ENCODE data around the gene ADCK1.
A peak's percentile ranks its signal among the peaks of the same experiment; 100 is the strongest.

ADCK1 gene

DNA sequence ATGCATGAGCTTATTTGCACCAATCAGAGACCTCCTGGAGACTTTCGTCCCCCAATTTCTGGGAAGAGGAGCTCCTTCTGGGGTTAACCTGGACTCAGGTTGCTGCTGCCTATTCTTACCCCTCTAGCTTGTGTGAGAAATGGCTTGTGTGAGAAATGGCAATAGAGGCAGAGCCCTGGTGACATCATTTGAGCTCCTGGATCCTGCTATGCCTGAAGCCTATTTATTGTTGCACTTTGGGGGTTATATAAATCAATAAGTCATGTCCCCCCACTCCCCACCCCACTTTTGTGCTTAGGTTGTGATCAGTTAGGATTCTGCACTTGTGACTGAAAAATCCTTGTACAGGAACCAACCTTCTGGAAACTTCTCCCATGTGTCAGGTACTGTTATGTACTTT lies 167.2 kb downstream of the ADCK1 start:
- no peak for DNase-seq (ENCODE audit: extremely low read depth, low read depth)
- H3K4me3 ChIP-seq (replicated peaks; ENCODE audit: low read depth, low read length), result no peak overlapping the region
- TF ChIP-seq, protein P1, sequence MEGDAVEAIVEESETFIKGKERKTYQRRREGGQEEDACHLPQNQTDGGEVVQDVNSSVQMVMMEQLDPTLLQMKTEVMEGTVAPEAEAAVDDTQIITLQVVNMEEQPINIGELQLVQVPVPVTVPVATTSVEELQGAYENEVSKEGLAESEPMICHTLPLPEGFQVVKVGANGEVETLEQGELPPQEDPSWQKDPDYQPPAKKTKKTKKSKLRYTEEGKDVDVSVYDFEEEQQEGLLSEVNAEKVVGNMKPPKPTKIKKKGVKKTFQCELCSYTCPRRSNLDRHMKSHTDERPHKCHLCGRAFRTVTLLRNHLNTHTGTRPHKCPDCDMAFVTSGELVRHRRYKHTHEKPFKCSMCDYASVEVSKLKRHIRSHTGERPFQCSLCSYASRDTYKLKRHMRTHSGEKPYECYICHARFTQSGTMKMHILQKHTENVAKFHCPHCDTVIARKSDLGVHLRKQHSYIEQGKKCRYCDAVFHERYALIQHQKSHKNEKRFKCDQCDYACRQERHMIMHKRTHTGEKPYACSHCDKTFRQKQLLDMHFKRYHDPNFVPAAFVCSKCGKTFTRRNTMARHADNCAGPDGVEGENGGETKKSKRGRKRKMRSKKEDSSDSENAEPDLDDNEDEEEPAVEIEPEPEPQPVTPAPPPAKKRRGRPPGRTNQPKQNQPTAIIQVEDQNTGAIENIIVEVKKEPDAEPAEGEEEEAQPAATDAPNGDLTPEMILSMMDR (IDR thresholded peaks at IDR 0.05; ENCODE audit: low read depth, low read length, missing control alignments), result no peak

- no peak overlapping the region for H3K4me3 ChIP-seq (replicated peaks; ENCODE audit: low read depth, low read length)
- TF ChIP-seq, protein P1 (IDR thresholded peaks at IDR 0.05; ENCODE audit: low read depth, low read length, missing control alignments), result no peak
- DNase-seq (ENCODE audit: extremely low read depth, low read depth), result no peak
Measured at GRCh38 chr14:77970646-77971045, 170.7 kb downstream of the ADCK1 start.

- TF ChIP-seq, protein P1 (IDR thresholded peaks at IDR 0.05; ENCODE audit: low read depth, low read length, missing control alignments), result no peak
- no peak for DNase-seq (ENCODE audit: extremely low read depth, low read depth)
- no peak overlapping the region for H3K4me3 ChIP-seq (replicated peaks; ENCODE audit: low read depth, low read length)
Measured at GRCh38 chr14:77973246-77973645, 173.3 kb downstream of the ADCK1 start.

DNA sequence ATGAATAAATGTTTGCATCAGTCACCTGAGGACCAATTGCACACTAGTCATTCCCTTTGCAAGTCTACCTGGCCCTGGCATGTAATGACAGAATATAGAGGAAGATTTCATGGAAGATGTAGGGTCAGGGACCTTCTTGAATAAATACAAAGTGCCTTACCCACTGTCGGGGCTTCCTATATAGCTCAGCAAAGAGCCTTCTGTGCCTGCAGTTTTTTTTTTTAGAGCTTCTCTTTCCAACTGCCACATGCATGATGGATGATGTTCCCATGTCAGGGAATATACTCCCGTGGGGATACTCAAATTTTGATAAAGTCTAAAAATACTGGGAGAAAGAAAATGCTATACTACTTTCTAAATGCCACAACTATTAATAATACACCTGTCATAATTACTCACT lies 176.7 kb downstream of the ADCK1 start:
- H3K4me3 ChIP-seq (replicated peaks; ENCODE audit: low read depth, low read length), result no peak overlapping the region
- TF ChIP-seq, protein P1 (IDR thresholded peaks at IDR 0.05; ENCODE audit: low read depth, low read length, missing control alignments), result no peak
- no peak for DNase-seq (ENCODE audit: extremely low read depth, low read depth)

- no peak overlapping the region for H3K4me3 ChIP-seq (replicated peaks; ENCODE audit: low read depth, low read length)
- TF ChIP-seq, protein P1 (IDR thresholded peaks at IDR 0.05; ENCODE audit: low read depth, low read length, missing control alignments), result no peak
- no peak for DNase-seq (ENCODE audit: extremely low read depth, low read depth)
Measured at GRCh38 chr14:77979171-77979570, 179.3 kb downstream of the ADCK1 start.

GRCh38 chr14:77979666-77980351 lies 179.9 kb downstream of the ADCK1 start:
- H3K4me3 ChIP-seq (replicated peaks; ENCODE audit: low read depth, low read length), result no peak overlapping the region
- DNase-seq (ENCODE audit: extremely low read depth, low read depth), result peak; percentile 52
- TF ChIP-seq, protein P1 (IDR thresholded peaks at IDR 0.05; ENCODE audit: low read depth, low read length, missing control alignments), result peak; percentile 46
